ENCODE results near the gene PSME2.

PSME2 gene

GRCh38 chr14:24162093-24162492, 15.7 kb upstream of the PSME2 start:
- TF ChIP-seq, protein P1, sequence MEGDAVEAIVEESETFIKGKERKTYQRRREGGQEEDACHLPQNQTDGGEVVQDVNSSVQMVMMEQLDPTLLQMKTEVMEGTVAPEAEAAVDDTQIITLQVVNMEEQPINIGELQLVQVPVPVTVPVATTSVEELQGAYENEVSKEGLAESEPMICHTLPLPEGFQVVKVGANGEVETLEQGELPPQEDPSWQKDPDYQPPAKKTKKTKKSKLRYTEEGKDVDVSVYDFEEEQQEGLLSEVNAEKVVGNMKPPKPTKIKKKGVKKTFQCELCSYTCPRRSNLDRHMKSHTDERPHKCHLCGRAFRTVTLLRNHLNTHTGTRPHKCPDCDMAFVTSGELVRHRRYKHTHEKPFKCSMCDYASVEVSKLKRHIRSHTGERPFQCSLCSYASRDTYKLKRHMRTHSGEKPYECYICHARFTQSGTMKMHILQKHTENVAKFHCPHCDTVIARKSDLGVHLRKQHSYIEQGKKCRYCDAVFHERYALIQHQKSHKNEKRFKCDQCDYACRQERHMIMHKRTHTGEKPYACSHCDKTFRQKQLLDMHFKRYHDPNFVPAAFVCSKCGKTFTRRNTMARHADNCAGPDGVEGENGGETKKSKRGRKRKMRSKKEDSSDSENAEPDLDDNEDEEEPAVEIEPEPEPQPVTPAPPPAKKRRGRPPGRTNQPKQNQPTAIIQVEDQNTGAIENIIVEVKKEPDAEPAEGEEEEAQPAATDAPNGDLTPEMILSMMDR (IDR thresholded peaks at IDR 0.05; ENCODE audit: low read depth, low read length), result no peak
- peak overlapping the region; percentile 72 for H3K4me3 ChIP-seq (ENCODE audit: low read depth, low read length)
- in situ Hi-C loops (cut with HindIII; ENCODE audit: low sequenced_read_pairs), result no loop called here
- DNase-seq (ENCODE audit: low read depth, low spot score), result no peak

- peak; percentile 93 for DNase-seq (ENCODE audit: low read depth, low spot score)
- TF ChIP-seq, protein P1 (IDR thresholded peaks at IDR 0.05; ENCODE audit: low read depth, low read length), result peak; percentile 90
- in situ Hi-C loops (cut with HindIII; ENCODE audit: low sequenced_read_pairs), result no loop called here
These were observed 14.7 kb upstream of the PSME2 start, which contains the start of gene IRF9 for GRCh38 chr14:24160850-24161804. TSS of gene IRF9 (plus strand) at chr14:24161265. CDS start at chr14:24162145, 880 bp downstream.

DNA sequence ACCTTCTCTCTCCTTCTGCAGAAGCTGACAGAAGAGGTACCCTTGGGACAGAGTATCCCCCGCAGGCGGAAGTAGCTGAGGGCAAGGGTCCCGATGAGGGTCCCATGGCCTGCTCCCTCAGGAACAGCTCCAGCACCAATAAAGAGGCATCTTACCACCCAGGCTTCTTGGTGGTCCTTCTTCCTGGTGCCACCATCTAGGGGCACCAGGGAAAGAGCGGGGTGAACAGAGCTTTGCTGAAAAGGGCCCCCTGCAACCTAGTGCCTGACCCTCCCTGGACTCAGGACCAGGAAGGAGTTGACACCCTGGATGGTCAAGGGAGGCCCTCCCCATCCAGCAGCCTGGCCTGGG, 14.1 kb upstream of the PSME2 start:
- in situ Hi-C loops (cut with HindIII; ENCODE audit: low sequenced_read_pairs), result no loop called here
- H3K4me3 ChIP-seq (ENCODE audit: low read depth, low read length), result no peak overlapping the region
- TF ChIP-seq, protein P1 (IDR thresholded peaks at IDR 0.05; ENCODE audit: low read depth, low read length), result no peak
- no peak for DNase-seq (ENCODE audit: low read depth, low spot score)

More at GRCh38 chr14:24160850-24161804, 14.7 kb upstream of the PSME2 start, which contains the start of gene IRF9:
- H3K4me3 ChIP-seq (ENCODE audit: low read depth, low read length), result peak within 1 kb of the TSS; percentile 72

DNA sequence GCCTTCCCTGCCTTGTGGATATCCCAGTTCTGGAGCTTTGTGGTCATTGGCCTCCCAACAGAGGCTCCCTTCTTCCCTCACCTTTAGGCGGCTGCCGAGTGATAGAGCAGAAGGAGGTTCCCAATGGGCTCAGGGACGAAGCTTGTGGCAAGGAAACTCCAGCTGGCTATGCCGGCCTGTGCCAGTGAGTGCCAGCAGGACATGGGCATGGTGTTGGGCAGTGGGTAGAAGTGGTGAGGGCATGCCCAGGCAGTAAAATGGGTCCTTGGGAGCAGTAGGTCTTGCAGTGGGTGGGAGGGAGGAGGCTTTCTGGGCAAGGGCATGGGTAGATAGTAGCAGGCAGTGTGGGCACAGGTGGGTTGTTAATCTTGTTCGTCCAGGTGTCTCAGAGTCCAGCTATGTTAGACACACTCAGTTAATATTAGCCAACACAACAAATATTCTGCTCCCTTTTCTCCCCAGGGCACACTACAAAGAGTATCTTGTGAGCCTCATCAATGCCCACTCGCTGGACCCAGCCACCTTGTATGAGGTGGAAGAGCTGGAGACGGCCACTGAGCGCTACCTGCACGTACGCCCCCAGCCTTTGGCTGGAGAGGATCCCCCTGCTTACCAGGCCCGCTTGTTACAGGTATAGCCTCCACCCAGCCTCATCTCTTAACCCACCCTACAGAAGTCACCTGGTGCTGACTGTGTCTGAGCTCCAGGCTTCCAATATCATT, 13.5 kb upstream of the PSME2 start:
- DNase-seq (ENCODE audit: low read depth, low spot score), result no peak
- no peak overlapping the region for H3K4me3 ChIP-seq (ENCODE audit: low read depth, low read length)
- in situ Hi-C loops (cut with HindIII; ENCODE audit: low sequenced_read_pairs), result no loop called here
- TF ChIP-seq, protein P1 (IDR thresholded peaks at IDR 0.05; ENCODE audit: low read depth, low read length), result no peak

- no peak overlapping the region for H3K4me3 ChIP-seq (ENCODE audit: low read depth, low read length)
These were observed 10.9 kb upstream of the PSME2 start for GRCh38 chr14:24157331-24157730.

GRCh38 chr14:24156840-24157239, 10.4 kb upstream of the PSME2 start:
- in situ Hi-C loops (cut with HindIII; ENCODE audit: low sequenced_read_pairs), result no loop called here
- no peak overlapping the region for H3K4me3 ChIP-seq (ENCODE audit: low read depth, low read length)

More at GRCh38 chr14:24157331-24157730, 10.9 kb upstream of the PSME2 start:
- TF ChIP-seq, protein P1 (IDR thresholded peaks at IDR 0.05; ENCODE audit: low read depth, low read length), result no peak
- no peak for DNase-seq (ENCODE audit: low read depth, low spot score)
- in situ Hi-C loops (cut with HindIII; ENCODE audit: low sequenced_read_pairs), result no loop called here

More at GRCh38 chr14:24156840-24157239, 10.4 kb upstream of the PSME2 start:
- DNase-seq (ENCODE audit: low read depth, low spot score), result no peak
- TF ChIP-seq, protein P1 (IDR thresholded peaks at IDR 0.05; ENCODE audit: low read depth, low read length), result no peak

All from astrocyte of the spinal cord (primary cell).